ENCODE data around the gene ANKRD40CL.

Gene ANKRD40CL

DNA sequence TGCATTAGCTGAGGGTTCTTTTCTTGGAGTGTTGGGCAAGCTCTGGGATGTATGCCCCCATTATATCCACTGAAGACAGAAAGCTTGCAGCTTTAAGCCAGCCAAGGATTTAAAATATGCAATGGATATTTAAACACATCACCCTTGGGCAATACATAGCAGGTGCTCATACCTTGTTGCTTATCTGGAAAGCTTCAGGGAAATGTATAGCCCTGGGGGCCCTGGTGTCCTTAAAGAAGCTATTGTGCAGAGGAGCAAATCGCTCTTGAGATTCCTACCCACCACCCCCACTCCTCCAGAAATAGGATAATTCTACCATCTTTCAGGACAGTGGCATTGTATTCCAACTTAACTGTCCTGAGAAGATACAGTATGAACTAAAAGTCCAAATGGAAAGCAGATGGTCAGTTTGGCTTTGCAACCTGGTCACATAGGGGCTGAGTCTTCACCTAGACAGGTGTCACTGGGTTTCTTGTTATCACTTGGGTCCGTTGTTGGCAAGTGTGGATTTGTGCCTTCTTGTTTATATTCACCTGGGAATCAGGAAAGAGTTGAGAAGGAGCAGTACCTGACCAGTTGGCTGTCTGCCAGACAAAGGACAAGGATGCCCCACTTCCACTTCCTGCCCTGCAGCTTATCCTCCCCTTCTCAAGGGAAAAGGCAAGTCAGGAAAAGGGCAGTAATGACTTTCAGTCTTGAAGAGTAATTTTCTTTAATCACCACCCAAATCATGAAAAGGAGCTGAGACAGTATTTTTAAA lies 3.4 kb downstream of the ANKRD40CL start:
- no peaks in the 10 kb centered on the region for H3K27me3 ChIP-seq (ENCODE audit: control insufficient read depth, insufficient read depth, low read length)
- DNase-seq (ENCODE audit: low read depth, low spot score), result no peak
- H3K4me3 ChIP-seq (ENCODE audit: low read length), result no peak overlapping the region
- H3K4me1 ChIP-seq (ENCODE audit: control insufficient read depth, insufficient read depth, low read length), result no peaks in the 10 kb centered on the region; the same call in none of the 2 replicates
- H3K36me3 ChIP-seq (ENCODE audit: control insufficient read depth, insufficient read depth, low read length), result no peaks in the 10 kb centered on the region
- no peak overlapping the region for H3K27ac ChIP-seq (ENCODE audit: low read length)
- H3K9me3 ChIP-seq (ENCODE audit: control insufficient read depth, insufficient read depth, low read length), result no peaks in the 10 kb centered on the region
- no CpG with 5 or more reads among the region's 2 CpGs for WGBS (ENCODE audit: insufficient coverage, insufficient read length)

DNA sequence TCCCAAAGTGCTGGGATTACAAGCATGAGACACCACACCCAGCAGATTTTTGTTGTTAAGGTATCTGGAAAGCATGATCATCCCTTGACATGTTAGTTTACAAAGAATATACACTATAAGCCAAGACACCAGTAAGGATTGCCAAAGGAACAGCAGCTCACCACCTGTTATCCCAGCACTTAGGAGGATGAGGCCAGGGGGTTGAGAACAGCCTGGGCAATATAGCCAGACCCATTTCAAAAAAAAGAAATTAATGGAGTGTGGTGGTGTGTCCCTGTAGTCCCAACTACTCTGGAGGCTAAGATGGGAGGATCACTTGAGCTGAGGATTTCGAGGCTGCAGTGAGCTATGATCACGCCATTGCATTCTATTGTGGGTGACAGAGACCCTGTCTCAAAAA lies 5.1 kb downstream of the ANKRD40CL start:
- H3K4me3 ChIP-seq (ENCODE audit: low read length), result no peak overlapping the region
- no peaks in the 10 kb centered on the region; the same call in 1 of the 2 replicates for H3K4me1 ChIP-seq (ENCODE audit: control insufficient read depth, insufficient read depth, low read length)
- no CpG with 5 or more reads among the region's 2 CpGs for whole genome bisulfite sequencing (ENCODE audit: insufficient coverage, insufficient read length)

DNA sequence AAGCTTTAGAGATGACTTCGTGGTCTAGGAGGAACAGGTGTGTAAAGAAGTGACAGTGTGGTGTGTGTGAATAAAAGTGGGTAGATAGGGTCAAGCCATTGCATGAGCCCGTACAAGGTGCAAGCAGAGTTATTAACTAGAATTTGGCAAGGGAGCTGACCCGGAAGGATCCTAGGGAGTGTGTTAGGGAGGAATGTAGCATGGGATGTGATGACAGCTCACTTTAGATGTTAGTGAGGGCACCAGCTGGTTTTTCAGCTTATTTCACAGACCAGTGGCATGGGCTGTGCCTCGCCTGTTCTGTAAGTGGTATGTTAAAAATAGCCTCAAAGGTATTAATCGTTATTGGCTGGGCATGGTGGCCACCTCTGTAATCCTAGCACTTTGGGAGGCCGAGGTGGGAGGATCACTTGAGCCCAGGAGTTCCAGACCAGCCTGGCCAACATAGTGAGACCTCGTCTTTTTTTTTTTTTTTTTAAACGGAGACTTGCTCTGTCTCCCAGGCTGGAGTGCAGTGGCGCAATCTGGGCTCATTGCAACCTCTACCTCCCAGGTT lies 8.3 kb downstream of the ANKRD40CL start:
- no peak overlapping the region for H3K4me3 ChIP-seq (ENCODE audit: low read length)
- no peaks in the 10 kb centered on the region for H3K36me3 ChIP-seq (ENCODE audit: control insufficient read depth, insufficient read depth, low read length)
- H3K27me3 ChIP-seq (ENCODE audit: control insufficient read depth, insufficient read depth, low read length), result no peaks in the 10 kb centered on the region
- WGBS (ENCODE audit: insufficient coverage, insufficient read length), result no CpG with 5 or more reads among the region's 9 CpGs
- DNase-seq (ENCODE audit: low read depth, low spot score), result no peak
- H3K4me1 ChIP-seq (ENCODE audit: control insufficient read depth, insufficient read depth, low read length), result no peaks in the 10 kb centered on the region
- no peak overlapping the region for H3K27ac ChIP-seq (ENCODE audit: low read length)
- H3K9me3 ChIP-seq (ENCODE audit: control insufficient read depth, insufficient read depth, low read length), result no peaks in the 10 kb centered on the region

More for the DNA sequence above, 5.1 kb downstream of the ANKRD40CL start:
- no peaks in the 10 kb centered on the region for H3K36me3 ChIP-seq (ENCODE audit: control insufficient read depth, insufficient read depth, low read length)
- no peaks in the 10 kb centered on the region for H3K9me3 ChIP-seq (ENCODE audit: control insufficient read depth, insufficient read depth, low read length)
- no peak for DNase-seq (ENCODE audit: low read depth, low spot score)
- H3K27ac ChIP-seq (ENCODE audit: low read length), result no peak overlapping the region
- no peaks in the 10 kb centered on the region for H3K27me3 ChIP-seq (ENCODE audit: control insufficient read depth, insufficient read depth, low read length)

- no peak overlapping the region for H3K4me3 ChIP-seq (ENCODE audit: low read length)
- H3K9me3 ChIP-seq (ENCODE audit: control insufficient read depth, insufficient read depth, low read length), result no peaks in the 10 kb centered on the region
- WGBS (ENCODE audit: insufficient coverage, insufficient read length), result no CpG with 5 or more reads among the region's 5 CpGs
- H3K36me3 ChIP-seq (ENCODE audit: control insufficient read depth, insufficient read depth, low read length), result no peaks in the 10 kb centered on the region
- no peak overlapping the region for H3K27ac ChIP-seq (ENCODE audit: low read length)
- no peaks in the 10 kb centered on the region for H3K27me3 ChIP-seq (ENCODE audit: control insufficient read depth, insufficient read depth, low read length)
- DNase-seq (ENCODE audit: low read depth, low spot score), result no peak
- no peaks in the 10 kb centered on the region for H3K4me1 ChIP-seq (ENCODE audit: control insufficient read depth, insufficient read depth, low read length)
Measured at GRCh38 chr17:50758524-50758923, 8.8 kb downstream of the ANKRD40CL start.

DNA sequence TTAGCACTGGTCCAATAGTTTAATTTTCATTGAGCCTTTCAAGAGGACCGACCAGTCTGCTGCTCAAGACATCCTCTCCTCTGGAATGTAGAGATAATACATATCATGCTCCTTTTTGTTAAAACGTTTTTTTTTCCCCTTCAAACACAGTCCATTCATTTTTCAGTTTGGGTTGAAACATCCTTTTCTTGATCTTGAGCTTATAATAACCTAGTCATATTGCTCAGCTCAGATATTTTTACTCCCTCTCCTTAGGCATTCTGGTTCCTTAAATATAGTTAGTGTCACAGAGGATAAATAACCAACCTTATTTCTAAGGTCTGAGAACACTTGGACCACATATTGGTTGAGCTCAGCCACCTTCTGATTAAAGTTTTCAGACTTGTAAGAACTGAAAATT lies 12.8 kb downstream of the ANKRD40CL start:
- DNase-seq (ENCODE audit: low read depth, low spot score), result no peak
- no peaks in the 10 kb centered on the region for H3K27me3 ChIP-seq (ENCODE audit: control insufficient read depth, insufficient read depth, low read length)
- no peak overlapping the region for H3K4me3 ChIP-seq (ENCODE audit: low read length)
- H3K27ac ChIP-seq (ENCODE audit: low read length), result no peak overlapping the region
- no CpG with 5 or more reads among the region's 2 CpGs for WGBS (ENCODE audit: insufficient coverage, insufficient read length)
- peaks cover 11% of the 10 kb centered on the region; the same call in 1 of the 2 replicates for H3K36me3 ChIP-seq (ENCODE audit: control insufficient read depth, insufficient read depth, low read length)
- H3K4me1 ChIP-seq (ENCODE audit: control insufficient read depth, insufficient read depth, low read length), result no peaks in the 10 kb centered on the region
- H3K9me3 ChIP-seq (ENCODE audit: control insufficient read depth, insufficient read depth, low read length), result no peaks in the 10 kb centered on the region

GRCh38 chr17:50749245-50749644 lies 18.1 kb downstream of the ANKRD40CL start:
- WGBS (ENCODE audit: insufficient coverage, insufficient read length), result no CpG with 5 or more reads among the region's 6 CpGs
- Histone ChIP-seq H3K36me3 (ENCODE audit: control insufficient read depth, insufficient read depth, low read length) (peaks cover 29% of the 10 kb centered on the region), H3K27ac (ENCODE audit: low read length) (no peak overlapping the region), H3K4me1 (ENCODE audit: control insufficient read depth, insufficient read depth, low read length) (no peaks in the 10 kb centered on the region), H3K4me3 (ENCODE audit: low read length) (no peak overlapping the region), H3K27me3 (ENCODE audit: control insufficient read depth, insufficient read depth, low read length) (no peaks in the 10 kb centered on the region), H3K9me3 (ENCODE audit: control insufficient read depth, insufficient read depth, low read length) (no peaks in the 10 kb centered on the region)
- DNase-seq (ENCODE audit: low read depth, low spot score), result no peak

- Histone ChIP-seq H3K27ac (ENCODE audit: low read length) (no peak overlapping the region), H3K4me3 (ENCODE audit: low read length) (no peak overlapping the region)
- WGBS (ENCODE audit: insufficient coverage, insufficient read length), result no CpG with 5 or more reads among the region's 12 CpGs
Measured at GRCh38 chr17:50745631-50746030, 21.7 kb downstream of the ANKRD40CL start.

DNA sequence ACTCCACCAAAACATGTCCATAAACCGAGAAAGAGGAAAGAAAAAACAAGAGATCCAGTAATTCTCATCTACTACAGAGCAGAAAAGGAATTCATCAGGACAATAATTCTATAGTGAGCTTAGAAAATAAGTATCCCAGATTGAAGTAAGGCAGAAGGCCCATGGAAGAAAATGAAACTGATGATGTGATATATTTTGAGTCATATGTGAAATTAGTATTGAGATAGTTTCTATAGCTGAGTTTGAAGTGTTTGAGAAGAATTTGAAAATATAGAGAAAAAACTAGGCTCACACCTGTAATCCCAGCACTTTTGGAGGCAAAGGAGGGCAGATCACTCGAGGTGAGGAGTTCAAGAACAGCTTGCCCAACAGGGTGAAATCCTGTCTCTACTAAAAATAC lies 28.2 kb downstream of the ANKRD40CL start:
- H3K36me3 ChIP-seq (ENCODE audit: control insufficient read depth, insufficient read depth, low read length), result peaks cover 23% of the 10 kb centered on the region
- H3K4me3 ChIP-seq (ENCODE audit: low read length), result no peak overlapping the region
- no peaks in the 10 kb centered on the region for H3K27me3 ChIP-seq (ENCODE audit: control insufficient read depth, insufficient read depth, low read length)
- no peaks in the 10 kb centered on the region for H3K4me1 ChIP-seq (ENCODE audit: control insufficient read depth, insufficient read depth, low read length)
- no peak for DNase-seq (ENCODE audit: low read depth, low spot score)
- no peak overlapping the region for H3K27ac ChIP-seq (ENCODE audit: low read length)
- no CpG with 5 or more reads among the region's 2 CpGs for WGBS (ENCODE audit: insufficient coverage, insufficient read length)
- no peaks in the 10 kb centered on the region for H3K9me3 ChIP-seq (ENCODE audit: control insufficient read depth, insufficient read depth, low read length)

More at GRCh38 chr17:50745631-50746030, 21.7 kb downstream of the ANKRD40CL start:
- Histone ChIP-seq H3K36me3 (ENCODE audit: control insufficient read depth, insufficient read depth, low read length) (peaks cover 44% of the 10 kb centered on the region), H3K27me3 (ENCODE audit: control insufficient read depth, insufficient read depth, low read length) (no peaks in the 10 kb centered on the region), H3K9me3 (ENCODE audit: control insufficient read depth, insufficient read depth, low read length) (no peaks in the 10 kb centered on the region), H3K4me1 (ENCODE audit: control insufficient read depth, insufficient read depth, low read length) (no peaks in the 10 kb centered on the region)
- DNase-seq (ENCODE audit: low read depth, low spot score), result no peak

DNA sequence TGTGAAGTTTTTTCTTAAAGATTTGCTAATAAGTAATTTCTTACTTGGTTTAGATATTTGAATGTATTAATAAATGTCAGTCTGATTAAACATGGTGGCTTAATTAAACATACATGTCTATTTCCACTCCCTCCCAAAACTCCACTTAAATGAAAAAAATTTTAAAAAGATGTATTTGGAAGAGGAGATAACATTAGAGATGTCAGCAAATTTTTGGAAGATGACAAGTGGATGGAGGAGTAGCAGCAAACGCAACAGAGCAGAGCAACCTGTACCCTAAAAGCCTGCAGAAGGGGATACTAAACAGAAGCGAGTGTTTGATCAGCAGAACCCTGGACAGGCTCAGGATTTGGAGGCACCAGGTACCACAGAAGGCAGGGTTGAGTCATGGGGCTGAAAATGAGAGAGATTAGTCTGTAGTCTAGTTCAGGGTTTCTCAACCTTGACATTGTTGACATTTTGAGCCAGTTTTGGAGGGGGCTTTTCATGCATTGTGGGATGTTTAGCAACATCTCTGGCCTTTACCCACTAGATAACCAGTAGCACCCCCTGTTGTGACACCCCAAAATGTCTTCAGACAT lies 30.1 kb downstream of the ANKRD40CL start:
- Histone ChIP-seq H3K9me3 (ENCODE audit: control insufficient read depth, insufficient read depth, low read length) (no peaks in the 10 kb centered on the region), H3K4me1 (ENCODE audit: control insufficient read depth, insufficient read depth, low read length) (no peaks in the 10 kb centered on the region), H3K36me3 (ENCODE audit: control insufficient read depth, insufficient read depth, low read length) (peaks cover 12% of the 10 kb centered on the region), H3K27me3 (ENCODE audit: control insufficient read depth, insufficient read depth, low read length) (no peaks in the 10 kb centered on the region), H3K4me3 (ENCODE audit: low read length) (no peak overlapping the region), H3K27ac (ENCODE audit: low read length) (no peak overlapping the region)
- no peak for DNase-seq (ENCODE audit: low read depth, low spot score)
- no CpG with 5 or more reads among the region's 2 CpGs for WGBS (ENCODE audit: insufficient coverage, insufficient read length)

GRCh38 chr17:50735287-50735686 lies 32.0 kb downstream of the ANKRD40CL start:
- no peaks in the 10 kb centered on the region for H3K9me3 ChIP-seq (ENCODE audit: control insufficient read depth, insufficient read depth, low read length)
- no peaks in the 10 kb centered on the region for H3K36me3 ChIP-seq (ENCODE audit: control insufficient read depth, insufficient read depth, low read length)
- no peak for DNase-seq (ENCODE audit: low read depth, low spot score)
- no peaks in the 10 kb centered on the region for H3K4me1 ChIP-seq (ENCODE audit: control insufficient read depth, insufficient read depth, low read length)
- no CpG with 5 or more reads among the region's 3 CpGs for WGBS (ENCODE audit: insufficient coverage, insufficient read length)
- no peaks in the 10 kb centered on the region for H3K27me3 ChIP-seq (ENCODE audit: control insufficient read depth, insufficient read depth, low read length)
- H3K4me3 ChIP-seq (ENCODE audit: low read length), result no peak overlapping the region
- H3K27ac ChIP-seq (ENCODE audit: low read length), result no peak overlapping the region
